GM23338 (cell line): ENCODE data around the gene SMOC1. TPM values are rescaled to one million over a fixed set of nuclear protein-coding genes. Genes with fewer than 3 reads are reported as not detected.

Source experiments
- ATAC-seq: fragments of 200-7000 bp; cut with Tn5 transposase; 3 replicates; pipeline ENCODE4 v1.9.1; 2020
- DNase-seq: peaks from one replicate; pipeline ENCODE4 v3.0.0-alpha.2; 2015; ENCODE audit warnings: low spot score
- H2AFZ ChIP-seq: fragments of 200-600 bp; sonication (generic); 2 replicates; pipeline ENCODE4 v1.8.0; 2016; ENCODE audit warnings: antibody characterized with exemption, mild to moderate bottlenecking, moderate library complexity
- H3F3A ChIP-seq: fragments of 200-600 bp; sonication (generic); replicated peaks from 2 replicates; pipeline ENCODE4 v1.8.0; 2017; ENCODE audit warnings: antibody characterized with exemption, mixed run types, low read depth
- H3K27ac ChIP-seq: fragments of 200-600 bp; sonication (generic); 2 replicates; pipeline ENCODE4 v1.6.1; 2016; ENCODE audit warnings: low read depth
- H3K27me3 ChIP-seq: fragments of 200-600 bp; sonication (generic); 2 replicates; pipeline ENCODE4 v1.8.0; 2016; ENCODE audit warnings: mild to moderate bottlenecking, mixed run types, moderate library complexity; ENCODE audit not compliant: insufficient read depth
- H3K36me3 ChIP-seq: fragments of 200-600 bp; sonication (generic); 2 replicates; pipeline ENCODE4 v1.8.0; 2016; ENCODE audit warnings: mild to moderate bottlenecking; ENCODE audit not compliant: insufficient read depth
- H3K4me1 ChIP-seq: fragments of 200-600 bp; sonication (generic); 2 replicates; pipeline ENCODE4 v1.8.0; 2016; ENCODE audit warnings: mild to moderate bottlenecking, moderate library complexity; ENCODE audit not compliant: insufficient read depth
- H3K4me2 ChIP-seq: fragments of 200-600 bp; sonication (generic); 2 replicates; pipeline ENCODE4 v1.7.1; 2017; ENCODE audit warnings: mixed run types
- H3K4me3 ChIP-seq: fragments of 200-600 bp; sonication (generic); 2 replicates; pipeline ENCODE4 v1.6.1; 2016; ENCODE audit warnings: mixed run types
- H3K79me2 ChIP-seq: fragments of 200-600 bp; sonication (generic); replicated peaks from 2 replicates; pipeline ENCODE4 v1.8.0; 2017; ENCODE audit warnings: mild to moderate bottlenecking; ENCODE audit not compliant: insufficient read depth
- H3K9me2 ChIP-seq: fragments of 200-600 bp; sonication (generic); 2 replicates; pipeline ENCODE4 v1.8.0; 2017; ENCODE audit not compliant: insufficient read depth
- H4K20me1 ChIP-seq: fragments of 200-600 bp; sonication (generic); replicated peaks from 2 replicates; pipeline ENCODE4 v1.8.0; 2017; ENCODE audit warnings: mild to moderate bottlenecking; ENCODE audit not compliant: insufficient read depth
- H3K27ac Mint-ChIP-seq: 2 replicates; pipeline ENCODE4 v1.8.0; 2020; ENCODE audit warnings: inconsistent platforms, mild to moderate bottlenecking, moderate library complexity, mixed read lengths
- H3K27me3 Mint-ChIP-seq: 3 replicates; pipeline ENCODE4 v1.8.0; 2022; ENCODE audit warnings: low read depth, mild to moderate bottlenecking, moderate library complexity, mixed read lengths, inconsistent platforms; ENCODE audit not compliant: insufficient read depth, poor library complexity
- H3K36me3 Mint-ChIP-seq: 3 replicates; pipeline ENCODE4 v1.8.0; 2021; ENCODE audit warnings: low read depth, mild to moderate bottlenecking, inconsistent platforms, moderate library complexity, mixed read lengths
- H3K4me1 Mint-ChIP-seq: 3 replicates; pipeline ENCODE4 v1.8.0; 2020; ENCODE audit warnings: mild to moderate bottlenecking, inconsistent platforms, mixed read lengths
- H3K4me3 Mint-ChIP-seq: 3 replicates; pipeline ENCODE4 v1.8.0; 2021; ENCODE audit warnings: moderate library complexity, mild to moderate bottlenecking, inconsistent platforms, mixed read lengths
- H3K9me3 Mint-ChIP-seq: 3 replicates; pipeline ENCODE4 v1.8.0; 2020; ENCODE audit warnings: moderate library complexity, mild to moderate bottlenecking, inconsistent platforms, mixed read lengths
- CREB1 ChIP-seq: fragments of 250-450 bp; sonication (Bioruptor Pico); IDR thresholded peaks from 2 replicates; pipeline ENCODE4 v1.5.0; 2020; ENCODE audit warnings: low read depth, mild to moderate bottlenecking, moderate library complexity
- EZH2 ChIP-seq: fragments of 200-600 bp; sonication (generic); IDR thresholded peaks from one replicate; pipeline ENCODE4 v1.8.0; 2017; ENCODE audit warnings: antibody characterized with exemption, mild to moderate bottlenecking, low read depth; ENCODE audit not compliant: unreplicated experiment
- EZH2phosphoT487 ChIP-seq: fragments of 200-600 bp; sonication (generic); IDR thresholded peaks from one replicate; pipeline ENCODE4 v1.8.1; 2018; ENCODE audit warnings: antibody characterized with exemption; ENCODE audit not compliant: unreplicated experiment
- JUNB ChIP-seq: IDR thresholded peaks from one replicate; pipeline ENCODE4 v1.6.1; 2016; ENCODE audit warnings: antibody characterized with exemption; ENCODE audit not compliant: unreplicated experiment
- NANOG ChIP-seq: IDR thresholded peaks from 2 replicates; pipeline ENCODE4 v1.6.1; 2016; ENCODE audit warnings: antibody characterized with exemption, borderline replicate concordance
- POLR2AphosphoS5 ChIP-seq: IDR thresholded peaks from 2 replicates; pipeline ENCODE4 v1.6.1; 2016; ENCODE audit warnings: antibody characterized with exemption, low read depth
- STAT1 ChIP-seq: IDR thresholded peaks from one replicate; pipeline ENCODE4 v1.6.1; 2016; ENCODE audit warnings: antibody characterized with exemption; ENCODE audit not compliant: unreplicated experiment
- ZNF114 ChIP-seq: fragments of 250-450 bp; sonication (Bioruptor Pico); IDR thresholded peaks from 2 replicates; pipeline ENCODE4 v1.5.0; 2020; ENCODE audit warnings: mild to moderate bottlenecking, moderate library complexity
- polyA plus RNA-seq: library from polyadenylated mRNA; unstranded; fragments of >200 nt; fragmentation: Nextera tagmentation; extraction: Ambion mirVana; gene quantifications from 2 replicates; pipeline ENCODE4 v1.2.1, GENCODE V29; 2016
- total RNA-seq: library from RNA; depleted of rRNA; stranded (reverse); fragments of >200 nt; shearing (Covaris generic); gene quantifications from 2 replicates; pipeline ENCODE4 v1.2.3, GENCODE V29; 2014
- TF ChIP-seq, protein P1 (sequence below): fragments of 250-450 bp; sonication (Bioruptor Pico); IDR thresholded peaks from 2 replicates; pipeline ENCODE4 v1.5.0; 2020; ENCODE audit warnings: mild to moderate bottlenecking, moderate library complexity
- TF ChIP-seq, protein P2 (sequence below): IDR thresholded peaks from one replicate; pipeline ENCODE4 v1.6.1; 2018; ENCODE audit warnings: antibody characterized with exemption; ENCODE audit not compliant: unreplicated experiment
- TF ChIP-seq, protein P3 (sequence below): IDR thresholded peaks from 2 replicates; pipeline ENCODE4 v1.6.1; 2016; ENCODE audit warnings: antibody characterized with exemption

Gene SMOC1
- total and polyA plus RNA-seq, 2 experiments from 2014 or later, result 0.79 to 1.6 TPM

DNA sequence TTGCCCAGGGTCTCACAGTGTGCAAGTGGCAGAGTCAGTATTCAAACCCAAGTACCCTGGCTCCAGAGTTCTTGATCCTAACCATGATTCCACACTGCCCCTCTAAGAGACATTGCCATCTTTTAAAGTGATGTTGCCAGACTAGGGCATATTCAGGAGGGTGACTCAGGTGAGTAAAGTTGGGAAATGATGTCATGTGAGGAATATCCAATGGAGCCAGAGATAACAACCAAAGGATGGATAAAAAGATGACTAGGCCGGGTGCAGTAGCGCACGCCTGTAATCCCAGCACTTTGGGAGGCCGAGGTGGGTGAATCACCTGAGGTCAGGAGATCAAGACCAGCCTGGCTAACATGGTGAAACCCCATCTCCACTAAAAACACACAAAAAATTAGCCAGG lies 85.6 kb downstream of the SMOC1 start:
- Mint-ChIP-seq H3K4me3 (no peak overlapping the region), H3K27ac (no peak overlapping the region), H3K4me1 (peaks cover 6% of the 10 kb centered on the region; the same call in 2 of the 3 replicates), H3K27me3 (peaks cover 2% of the 10 kb centered on the region), H3K9me3 (no peaks in the 10 kb centered on the region), H3K36me3 (no peaks in the 10 kb centered on the region)
- no peak overlapping the region for H3K4me2 ChIP-seq
- no peak overlapping the region for H2AFZ ChIP-seq
- H3K27me3 ChIP-seq, result no peaks in the 10 kb centered on the region
- no peak overlapping the region for H3K27ac ChIP-seq
- H3K36me3 ChIP-seq, result no peaks in the 10 kb centered on the region
- H3K79me2 ChIP-seq, result no peaks in the 10 kb centered on the region
- no peak overlapping the region for H3K4me3 ChIP-seq
- DNase-seq (no peak), ATAC-seq (no peak)
- H3F3A ChIP-seq, result no peaks in the 10 kb centered on the region
- no peaks in the 10 kb centered on the region for H3K9me2 ChIP-seq
- TF ChIP-seq CREB1 (CRISPR knock-in tag) (no peak), ZNF114 (no peak), STAT1 (no peak), NANOG (no peak), POLR2AphosphoS5 (no peak)
- no peaks in the 10 kb centered on the region for H4K20me1 ChIP-seq
- H3K4me1 ChIP-seq, result no peaks in the 10 kb centered on the region

DNA sequence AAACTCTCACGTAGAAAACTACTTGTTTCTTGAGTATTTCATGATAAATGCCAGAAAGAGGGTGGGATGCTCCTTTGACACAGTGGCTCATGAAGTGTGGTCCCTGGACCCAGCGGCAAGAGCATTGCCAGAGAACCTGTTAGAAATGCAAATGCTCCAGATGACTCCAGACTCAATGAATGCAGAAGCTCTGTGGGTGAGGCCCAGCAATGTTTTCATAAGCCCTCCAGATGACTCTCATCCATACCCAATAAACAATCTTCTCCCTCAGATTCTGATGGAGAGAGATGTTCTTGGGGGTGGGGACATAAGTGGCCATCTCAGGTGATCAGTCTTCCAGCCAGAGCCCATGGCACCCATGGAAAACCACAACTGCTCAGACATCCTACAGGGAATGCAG lies 88.9 kb downstream of the SMOC1 start:
- no peak overlapping the region for H3K27ac ChIP-seq
- H3K9me2 ChIP-seq, result no peaks in the 10 kb centered on the region
- H3K27me3 ChIP-seq, result no peaks in the 10 kb centered on the region
- no peaks in the 10 kb centered on the region for H3F3A ChIP-seq
- DNase-seq (no peak), ATAC-seq (no peak)
- Mint-ChIP-seq H3K36me3 (no peaks in the 10 kb centered on the region), H3K27ac (no peak overlapping the region), H3K4me1 (peaks cover 6% of the 10 kb centered on the region; the same call in 2 of the 3 replicates), H3K27me3 (peaks cover 3% of the 10 kb centered on the region), H3K9me3 (no peaks in the 10 kb centered on the region), H3K4me3 (no peak overlapping the region)
- H3K4me1 ChIP-seq, result no peaks in the 10 kb centered on the region
- no peaks in the 10 kb centered on the region for H3K79me2 ChIP-seq
- no peaks in the 10 kb centered on the region for H4K20me1 ChIP-seq
- no peak overlapping the region for H3K4me2 ChIP-seq
- no peak for TF ChIP-seq EZH2phosphoT487
- no peak for TF ChIP-seq POLR2AphosphoS5
- TF ChIP-seq STAT1, result no peak
- TF ChIP-seq, protein P1, sequence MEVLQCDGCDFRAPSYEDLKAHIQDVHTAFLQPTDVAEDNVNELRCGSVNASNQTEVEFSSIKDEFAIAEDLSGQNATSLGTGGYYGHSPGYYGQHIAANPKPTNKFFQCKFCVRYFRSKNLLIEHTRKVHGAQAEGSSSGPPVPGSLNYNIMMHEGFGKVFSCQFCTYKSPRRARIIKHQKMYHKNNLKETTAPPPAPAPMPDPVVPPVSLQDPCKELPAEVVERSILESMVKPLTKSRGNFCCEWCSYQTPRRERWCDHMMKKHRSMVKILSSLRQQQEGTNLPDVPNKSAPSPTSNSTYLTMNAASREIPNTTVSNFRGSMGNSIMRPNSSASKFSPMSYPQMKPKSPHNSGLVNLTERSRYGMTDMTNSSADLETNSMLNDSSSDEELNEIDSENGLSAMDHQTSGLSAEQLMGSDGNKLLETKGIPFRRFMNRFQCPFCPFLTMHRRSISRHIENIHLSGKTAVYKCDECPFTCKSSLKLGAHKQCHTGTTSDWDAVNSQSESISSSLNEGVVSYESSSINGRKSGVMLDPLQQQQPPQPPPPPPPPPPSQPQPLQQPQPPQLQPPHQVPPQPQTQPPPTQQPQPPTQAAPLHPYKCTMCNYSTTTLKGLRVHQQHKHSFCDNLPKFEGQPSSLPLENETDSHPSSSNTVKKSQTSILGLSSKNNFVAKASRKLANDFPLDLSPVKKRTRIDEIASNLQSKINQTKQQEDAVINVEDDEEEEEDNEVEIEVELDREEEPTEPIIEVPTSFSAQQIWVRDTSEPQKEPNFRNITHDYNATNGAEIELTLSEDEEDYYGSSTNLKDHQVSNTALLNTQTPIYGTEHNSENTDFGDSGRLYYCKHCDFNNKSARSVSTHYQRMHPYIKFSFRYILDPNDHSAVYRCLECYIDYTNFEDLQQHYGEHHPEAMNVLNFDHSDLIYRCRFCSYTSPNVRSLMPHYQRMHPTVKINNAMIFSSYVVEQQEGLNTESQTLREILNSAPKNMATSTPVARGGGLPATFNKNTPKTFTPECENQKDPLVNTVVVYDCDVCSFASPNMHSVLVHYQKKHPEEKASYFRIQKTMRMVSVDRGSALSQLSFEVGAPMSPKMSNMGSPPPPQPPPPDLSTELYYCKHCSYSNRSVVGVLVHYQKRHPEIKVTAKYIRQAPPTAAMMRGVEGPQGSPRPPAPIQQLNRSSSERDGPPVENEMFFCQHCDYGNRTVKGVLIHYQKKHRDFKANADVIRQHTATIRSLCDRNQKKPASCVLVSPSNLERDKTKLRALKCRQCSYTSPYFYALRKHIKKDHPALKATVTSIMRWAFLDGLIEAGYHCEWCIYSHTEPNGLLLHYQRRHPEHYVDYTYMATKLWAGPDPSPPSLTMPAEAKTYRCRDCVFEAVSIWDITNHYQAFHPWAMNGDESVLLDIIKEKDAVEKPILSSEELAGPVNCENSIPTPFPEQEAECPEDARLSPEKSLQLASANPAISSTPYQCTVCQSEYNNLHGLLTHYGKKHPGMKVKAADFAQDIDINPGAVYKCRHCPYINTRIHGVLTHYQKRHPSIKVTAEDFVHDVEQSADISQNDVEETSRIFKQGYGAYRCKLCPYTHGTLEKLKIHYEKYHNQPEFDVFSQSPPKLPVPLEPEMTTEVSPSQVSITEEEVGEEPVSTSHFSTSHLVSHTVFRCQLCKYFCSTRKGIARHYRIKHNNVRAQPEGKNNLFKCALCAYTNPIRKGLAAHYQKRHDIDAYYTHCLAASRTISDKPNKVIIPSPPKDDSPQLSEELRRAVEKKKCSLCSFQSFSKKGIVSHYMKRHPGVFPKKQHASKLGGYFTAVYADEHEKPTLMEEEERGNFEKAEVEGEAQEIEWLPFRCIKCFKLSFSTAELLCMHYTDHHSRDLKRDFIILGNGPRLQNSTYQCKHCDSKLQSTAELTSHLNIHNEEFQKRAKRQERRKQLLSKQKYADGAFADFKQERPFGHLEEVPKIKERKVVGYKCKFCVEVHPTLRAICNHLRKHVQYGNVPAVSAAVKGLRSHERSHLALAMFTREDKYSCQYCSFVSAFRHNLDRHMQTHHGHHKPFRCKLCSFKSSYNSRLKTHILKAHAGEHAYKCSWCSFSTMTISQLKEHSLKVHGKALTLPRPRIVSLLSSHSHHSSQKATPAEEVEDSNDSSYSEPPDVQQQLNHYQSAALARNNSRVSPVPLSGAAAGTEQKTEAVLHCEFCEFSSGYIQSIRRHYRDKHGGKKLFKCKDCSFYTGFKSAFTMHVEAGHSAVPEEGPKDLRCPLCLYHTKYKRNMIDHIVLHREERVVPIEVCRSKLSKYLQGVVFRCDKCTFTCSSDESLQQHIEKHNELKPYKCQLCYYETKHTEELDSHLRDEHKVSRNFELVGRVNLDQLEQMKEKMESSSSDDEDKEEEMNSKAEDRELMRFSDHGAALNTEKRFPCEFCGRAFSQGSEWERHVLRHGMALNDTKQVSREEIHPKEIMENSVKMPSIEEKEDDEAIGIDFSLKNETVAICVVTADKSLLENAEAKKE, result no peak
- no peak for TF ChIP-seq NANOG
- TF ChIP-seq JUNB, result no peak
- TF ChIP-seq ZNF114, result no peak
- TF ChIP-seq, protein P2, sequence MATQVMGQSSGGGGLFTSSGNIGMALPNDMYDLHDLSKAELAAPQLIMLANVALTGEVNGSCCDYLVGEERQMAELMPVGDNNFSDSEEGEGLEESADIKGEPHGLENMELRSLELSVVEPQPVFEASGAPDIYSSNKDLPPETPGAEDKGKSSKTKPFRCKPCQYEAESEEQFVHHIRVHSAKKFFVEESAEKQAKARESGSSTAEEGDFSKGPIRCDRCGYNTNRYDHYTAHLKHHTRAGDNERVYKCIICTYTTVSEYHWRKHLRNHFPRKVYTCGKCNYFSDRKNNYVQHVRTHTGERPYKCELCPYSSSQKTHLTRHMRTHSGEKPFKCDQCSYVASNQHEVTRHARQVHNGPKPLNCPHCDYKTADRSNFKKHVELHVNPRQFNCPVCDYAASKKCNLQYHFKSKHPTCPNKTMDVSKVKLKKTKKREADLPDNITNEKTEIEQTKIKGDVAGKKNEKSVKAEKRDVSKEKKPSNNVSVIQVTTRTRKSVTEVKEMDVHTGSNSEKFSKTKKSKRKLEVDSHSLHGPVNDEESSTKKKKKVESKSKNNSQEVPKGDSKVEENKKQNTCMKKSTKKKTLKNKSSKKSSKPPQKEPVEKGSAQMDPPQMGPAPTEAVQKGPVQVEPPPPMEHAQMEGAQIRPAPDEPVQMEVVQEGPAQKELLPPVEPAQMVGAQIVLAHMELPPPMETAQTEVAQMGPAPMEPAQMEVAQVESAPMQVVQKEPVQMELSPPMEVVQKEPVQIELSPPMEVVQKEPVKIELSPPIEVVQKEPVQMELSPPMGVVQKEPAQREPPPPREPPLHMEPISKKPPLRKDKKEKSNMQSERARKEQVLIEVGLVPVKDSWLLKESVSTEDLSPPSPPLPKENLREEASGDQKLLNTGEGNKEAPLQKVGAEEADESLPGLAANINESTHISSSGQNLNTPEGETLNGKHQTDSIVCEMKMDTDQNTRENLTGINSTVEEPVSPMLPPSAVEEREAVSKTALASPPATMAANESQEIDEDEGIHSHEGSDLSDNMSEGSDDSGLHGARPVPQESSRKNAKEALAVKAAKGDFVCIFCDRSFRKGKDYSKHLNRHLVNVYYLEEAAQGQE, result no peak
- no peak for TF ChIP-seq EZH2
- TF ChIP-seq CREB1 (CRISPR knock-in tag), result no peak
- TF ChIP-seq, protein P3, sequence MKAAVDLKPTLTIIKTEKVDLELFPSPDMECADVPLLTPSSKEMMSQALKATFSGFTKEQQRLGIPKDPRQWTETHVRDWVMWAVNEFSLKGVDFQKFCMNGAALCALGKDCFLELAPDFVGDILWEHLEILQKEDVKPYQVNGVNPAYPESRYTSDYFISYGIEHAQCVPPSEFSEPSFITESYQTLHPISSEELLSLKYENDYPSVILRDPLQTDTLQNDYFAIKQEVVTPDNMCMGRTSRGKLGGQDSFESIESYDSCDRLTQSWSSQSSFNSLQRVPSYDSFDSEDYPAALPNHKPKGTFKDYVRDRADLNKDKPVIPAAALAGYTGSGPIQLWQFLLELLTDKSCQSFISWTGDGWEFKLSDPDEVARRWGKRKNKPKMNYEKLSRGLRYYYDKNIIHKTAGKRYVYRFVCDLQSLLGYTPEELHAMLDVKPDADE, result no peak
- no peak overlapping the region for H2AFZ ChIP-seq
- no peak overlapping the region for H3K4me3 ChIP-seq
- no peaks in the 10 kb centered on the region for H3K36me3 ChIP-seq
